SK-N-MC (cell line): ENCODE data around the gene THBS2.
"Not testable (repeated sequence)": the region's sequence is repeated elsewhere in the genome, so short reads cannot be mapped to it uniquely, and the experiment has no call there.

Experiments
- DNase-seq: peaks from one replicate; pipeline ENCODE4 v3.0.0-alpha.2; 2011; ENCODE audit warnings: low read depth, low spot score
- H3K27ac ChIP-seq: fragments of 200-600 bp; sonication (generic); 2 replicates; pipeline ENCODE4 v1.5.1; 2016; ENCODE audit warnings: mixed run types
- H3K36me3 ChIP-seq: fragments of 200-600 bp; sonication (generic); 2 replicates; pipeline ENCODE4 v1.6.1; 2017; ENCODE audit warnings: antibody characterized with exemption, low read length, mixed read lengths; ENCODE audit not compliant: insufficient read depth
- H3K4me3 ChIP-seq: fragments of 200-600 bp; sonication (generic); 2 replicates; pipeline ENCODE4 v1.5.1; 2016
- H3K9ac ChIP-seq: fragments of 200-600 bp; sonication (generic); 2 replicates; pipeline ENCODE4 v1.8.0; 2017; ENCODE audit warnings: mixed run types, mixed read lengths; ENCODE audit not compliant: insufficient read length
- H3K9me3 ChIP-seq: fragments of 200-600 bp; sonication (generic); 2 replicates; pipeline ENCODE4 v1.6.1; 2017; ENCODE audit warnings: low read depth, mild to moderate bottlenecking, antibody characterized with exemption, low read length, moderate library complexity, mixed read lengths
- EZH2 ChIP-seq: fragments of 200-600 bp; sonication (generic); IDR thresholded peaks from one replicate; pipeline ENCODE4 v1.6.1; 2017; ENCODE audit warnings: antibody characterized with exemption
- FOXP2 ChIP-seq: optimal IDR thresholded peaks from 2 replicates; pipeline ENCODE3; 2011; ENCODE audit warnings: mild to moderate bottlenecking, moderate library complexity; ENCODE audit not compliant: insufficient read depth; ENCODE audit errors: extremely low read length, control extremely low read depth
- POLR2AphosphoS5 ChIP-seq: IDR thresholded peaks from 2 replicates; pipeline ENCODE4 v1.6.1; 2012; ENCODE audit warnings: mild to moderate bottlenecking, low read depth, low read length, borderline replicate concordance

Gene THBS2

GRCh38 chr6:169283924-169284323, 30.3 kb upstream of the THBS2 start:
- Histone ChIP-seq H3K36me3 (no peaks in the 10 kb centered on the region), H3K9ac (no peak overlapping the region), H3K9me3 (no peaks in the 10 kb centered on the region), H3K27ac (no peak overlapping the region), H3K4me3 (no peak overlapping the region)
- TF ChIP-seq EZH2 (no peak), FOXP2 (no peak), POLR2AphosphoS5 (no peak)
- DNase-seq, result no peak

- Histone ChIP-seq H3K9ac (no peak overlapping the region), H3K9me3 (no peaks in the 10 kb centered on the region), H3K36me3 (no peaks in the 10 kb centered on the region), H3K4me3 (no peak overlapping the region), H3K27ac (no peak overlapping the region)
- no peak for TF ChIP-seq FOXP2
- no peak for DNase-seq
Measured at GRCh38 chr6:169282043-169282442, 28.4 kb upstream of the THBS2 start.

GRCh38 chr6:169277619-169278018, 24.0 kb upstream of the THBS2 start:
- Histone ChIP-seq H3K9me3 (no peaks in the 10 kb centered on the region), H3K4me3 (no peak overlapping the region), H3K36me3 (no peaks in the 10 kb centered on the region), H3K27ac (no peak overlapping the region), H3K9ac (no peak overlapping the region)
- DNase-seq, result no peak
- TF ChIP-seq POLR2AphosphoS5 (no peak), EZH2 (no peak), FOXP2 (no peak)

- Histone ChIP-seq H3K4me3 (no peak overlapping the region), H3K36me3 (no peaks in the 10 kb centered on the region), H3K9me3 (no peaks in the 10 kb centered on the region), H3K9ac (no peak overlapping the region), H3K27ac (no peak overlapping the region)
- no peak for DNase-seq
- TF ChIP-seq EZH2 (no peak), FOXP2 (no peak), POLR2AphosphoS5 (no peak)
Measured at GRCh38 chr6:169274781-169275180, 21.1 kb upstream of the THBS2 start.

GRCh38 chr6:169273511-169273910, 19.9 kb upstream of the THBS2 start:
- H3K9me3 ChIP-seq, result no peaks in the 10 kb centered on the region

GRCh38 chr6:169271877-169272216, 18.2 kb upstream of the THBS2 start:
- Histone ChIP-seq H3K36me3 (no peaks in the 10 kb centered on the region), H3K4me3 (no peak overlapping the region), H3K27ac (no peak overlapping the region), H3K9ac (no peak overlapping the region), H3K9me3 (no peaks in the 10 kb centered on the region)
- no peak for TF ChIP-seq FOXP2
- no peak for TF ChIP-seq POLR2AphosphoS5
- no peak for TF ChIP-seq EZH2
- no peak for DNase-seq

More at GRCh38 chr6:169273511-169273910, 19.9 kb upstream of the THBS2 start:
- TF ChIP-seq POLR2AphosphoS5, result no peak
- TF ChIP-seq EZH2, result no peak
- TF ChIP-seq FOXP2, result no peak
- Histone ChIP-seq H3K4me3 (no peak overlapping the region), H3K9ac (no peak overlapping the region), H3K36me3 (no peaks in the 10 kb centered on the region), H3K27ac (no peak overlapping the region)
- DNase-seq, result no peak

GRCh38 chr6:169271158-169271876, 17.7 kb upstream of the THBS2 start:
- Histone ChIP-seq H3K9ac (no peak overlapping the region), H3K9me3 (no peaks in the 10 kb centered on the region), H3K27ac (no peak overlapping the region), H3K36me3 (no peaks in the 10 kb centered on the region), H3K4me3 (no peak overlapping the region)
- TF ChIP-seq POLR2AphosphoS5 (no peak), FOXP2 (no peak), EZH2 (no peak)
- DNase-seq, result no peak

GRCh38 chr6:169270077-169270380, 16.4 kb upstream of the THBS2 start:
- H3K27ac ChIP-seq, H3K9me3 ChIP-seq, H3K36me3 ChIP-seq, H3K9ac ChIP-seq, DNase-seq, H3K4me3 ChIP-seq: not testable (repeated sequence)
